ENCODE results near the gene BTG4.
A peak's percentile ranks its signal among the peaks of the same experiment; 100 is the strongest.

BTG4 gene

DNA sequence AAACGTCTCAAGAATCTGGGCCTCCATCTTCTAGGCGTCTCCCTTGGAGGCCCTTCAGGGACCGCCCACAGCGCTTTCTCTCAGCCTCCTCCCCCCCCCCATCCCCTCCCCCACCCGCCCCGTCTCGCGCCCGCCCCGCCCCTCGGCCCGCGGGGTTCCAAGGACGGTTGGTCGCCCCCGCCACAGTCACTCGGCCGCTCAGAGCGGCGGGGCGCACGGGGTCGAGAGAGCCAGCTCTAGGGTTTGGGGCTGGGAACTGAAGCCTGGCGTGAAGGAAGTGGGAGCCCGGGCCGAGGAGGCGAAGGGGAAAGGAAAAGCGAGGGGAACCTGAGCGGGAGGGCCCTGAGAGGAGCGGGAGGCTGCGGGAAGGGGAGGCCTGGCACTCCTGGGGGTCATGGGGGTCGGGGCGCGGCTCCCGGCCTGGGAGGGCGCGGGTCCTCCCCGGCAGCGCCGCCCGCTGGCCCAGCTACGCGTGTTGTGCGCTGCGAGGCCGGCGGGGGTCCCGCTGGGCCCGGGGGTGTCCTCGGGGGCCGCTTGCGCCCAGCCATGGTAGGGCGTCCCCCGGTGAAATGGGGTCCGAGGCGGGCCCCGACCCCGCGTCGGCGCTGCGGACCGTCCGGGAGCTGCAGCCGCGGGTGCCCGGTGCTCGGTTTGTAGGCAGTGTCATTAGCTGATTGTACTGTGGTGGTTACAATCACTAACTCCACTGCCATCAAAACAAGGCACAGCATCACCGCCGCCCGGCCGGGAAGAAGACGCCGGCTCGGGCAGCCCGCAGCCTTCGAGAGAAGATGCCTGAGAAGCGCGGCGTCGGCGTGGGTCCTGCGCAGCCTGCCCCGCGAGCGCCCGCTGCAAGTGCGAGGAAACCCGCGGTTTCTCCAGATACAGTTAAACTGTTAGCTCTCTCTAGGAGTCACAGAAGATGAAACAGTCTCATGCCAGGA is at the start of gene BTG4:
Gene BTG4 (minus strand): TSS at position 91 of the 944 bp plus-strand sequence. CDS start 13,610 bp downstream, outside the sequence.
- no peak for DNase-seq

GRCh38 chr11:111561791-111562325 is 49.7 kb upstream of the BTG4 start:
- no peak for DNase-seq

GRCh38 chr11:111561306-111561705 is 49.1 kb upstream of the BTG4 start:
- DNase-seq, result no peak

- DNase-seq, result no peak
These were observed 48.6 kb upstream of the BTG4 start for GRCh38 chr11:111560800-111561199.

- DNase-seq, result no peak
These were observed 47.7 kb upstream of the BTG4 start for GRCh38 chr11:111559800-111560464.

DNA sequence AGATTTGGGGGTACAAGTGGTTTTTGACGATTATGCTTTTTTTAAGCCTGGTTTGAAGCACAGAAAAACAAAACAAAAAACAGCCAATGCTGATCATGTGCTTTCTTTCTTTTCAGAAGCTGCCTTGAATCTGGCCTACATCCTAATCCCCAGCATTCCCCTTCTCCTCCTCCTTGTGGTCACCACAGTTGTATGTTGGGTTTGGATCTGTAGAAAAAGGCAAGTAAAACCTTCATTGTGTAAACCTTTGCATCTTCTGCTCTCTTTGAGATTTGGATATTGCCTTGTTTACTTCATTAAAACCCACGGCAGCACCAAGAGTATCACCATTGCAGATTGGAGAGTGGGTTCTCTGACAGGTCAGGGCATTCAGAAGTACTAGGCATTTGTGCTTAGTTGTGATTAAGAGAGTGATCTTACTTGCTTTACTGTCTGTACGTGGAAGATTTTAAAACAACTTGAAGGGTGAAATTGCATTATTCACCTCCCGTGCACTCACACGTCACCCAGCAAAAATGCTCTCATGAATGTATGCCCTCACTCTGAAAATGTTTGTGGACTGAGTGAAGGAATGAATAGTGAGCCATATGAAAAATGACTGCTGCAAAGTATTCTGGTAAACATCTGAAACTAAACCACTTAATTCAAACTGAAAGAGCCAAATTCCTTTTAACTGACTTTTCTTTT is 45.4 kb upstream of the BTG4 start:
- no peak for DNase-seq

DNA sequence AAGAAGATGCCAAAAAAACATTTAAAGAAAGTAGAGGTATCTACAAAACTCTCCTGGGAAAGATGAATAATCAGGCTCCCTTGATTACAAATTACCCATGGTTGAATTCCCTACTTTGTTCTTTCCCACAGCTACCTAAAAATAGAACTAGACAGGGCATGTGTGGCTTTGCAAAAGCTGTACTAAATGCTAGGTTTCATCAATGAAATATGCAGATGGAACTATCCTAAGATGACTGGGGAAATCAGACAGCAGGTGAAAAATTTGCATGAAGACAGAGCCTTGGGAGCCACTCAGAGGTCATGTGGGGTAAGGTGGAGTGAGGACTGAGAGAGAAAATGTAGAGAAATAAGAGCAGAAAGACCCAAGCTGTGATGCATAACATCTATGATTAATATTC is 43.1 kb upstream of the BTG4 start:
- DNase-seq, result no peak

DNA sequence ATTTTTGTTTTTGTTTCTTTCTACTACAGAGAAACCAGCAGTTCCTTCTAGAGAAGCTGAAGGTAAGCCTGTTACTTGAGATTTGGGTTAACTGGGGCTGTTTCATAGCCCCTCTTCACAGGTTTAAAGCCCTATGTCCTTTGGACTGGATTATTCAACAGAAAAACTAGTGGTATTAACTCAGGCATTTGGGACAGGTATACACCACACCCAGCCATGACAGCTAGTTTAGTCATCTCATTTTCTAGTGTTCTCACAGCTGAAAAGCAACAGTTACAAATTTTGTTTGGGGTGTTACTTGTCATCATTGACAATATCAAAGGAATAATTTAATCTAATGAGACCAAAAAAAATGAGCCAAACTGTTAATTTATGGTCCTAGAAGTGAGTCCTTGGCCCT is 42.3 kb upstream of the BTG4 start:
- DNase-seq, result no peak

DNA sequence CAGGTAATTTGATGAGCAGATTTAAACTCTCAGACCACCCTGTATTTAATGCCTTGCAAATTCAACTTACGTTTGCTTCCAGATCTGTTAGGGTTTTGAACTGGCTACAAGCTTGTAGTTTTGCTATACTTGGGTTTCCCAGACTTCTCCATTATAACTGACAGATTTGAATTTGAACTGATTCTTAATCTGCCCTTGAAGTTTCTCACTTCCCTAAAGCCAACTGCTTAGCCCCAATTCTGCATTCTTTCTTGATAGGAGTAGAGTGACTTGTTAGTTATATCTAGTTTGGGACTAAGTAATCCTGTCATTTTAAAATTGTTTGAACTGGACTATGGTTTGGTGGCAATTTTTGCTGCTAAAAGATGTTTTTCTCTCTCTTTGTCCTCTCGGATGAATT is 38.1 kb upstream of the BTG4 start:
- no peak for DNase-seq

GRCh38 chr11:111549869-111550203 is 37.6 kb upstream of the BTG4 start:
- DNase-seq, result no peak

DNA sequence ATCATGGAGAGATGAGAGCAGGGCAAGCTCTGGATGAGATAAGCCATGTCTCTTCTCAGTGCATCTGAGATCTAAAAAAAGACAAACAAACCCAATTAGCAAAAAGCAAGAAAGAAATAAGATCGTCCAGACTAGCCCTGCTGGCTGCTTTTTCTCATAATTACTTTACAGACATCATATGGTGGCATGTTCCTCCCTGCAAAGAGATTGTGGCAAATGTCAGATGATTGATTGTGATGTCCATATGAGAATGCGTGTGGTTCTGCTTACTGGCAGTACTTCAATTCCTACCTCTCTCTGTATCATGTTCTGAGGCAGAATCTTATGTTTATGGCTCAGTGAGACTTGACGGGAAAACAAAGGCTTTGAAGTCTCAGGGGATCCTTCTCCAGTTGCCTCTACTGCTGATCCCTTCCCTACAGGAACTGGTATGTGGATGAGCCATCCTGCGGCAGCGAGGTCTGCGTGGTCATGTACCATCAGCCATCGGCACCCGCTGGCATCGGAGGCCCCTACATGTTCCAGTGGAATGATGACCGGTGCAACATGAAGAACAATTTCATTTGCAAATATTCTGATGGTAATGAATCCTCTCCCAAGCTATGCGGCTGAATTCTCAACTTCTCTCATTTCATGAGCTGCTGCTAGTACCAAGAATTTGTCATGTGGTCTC is 37.1 kb upstream of the BTG4 start:
- DNase-seq, result no peak

GRCh38 chr11:111548525-111548924 is 36.3 kb upstream of the BTG4 start:
- no peak for DNase-seq

DNA sequence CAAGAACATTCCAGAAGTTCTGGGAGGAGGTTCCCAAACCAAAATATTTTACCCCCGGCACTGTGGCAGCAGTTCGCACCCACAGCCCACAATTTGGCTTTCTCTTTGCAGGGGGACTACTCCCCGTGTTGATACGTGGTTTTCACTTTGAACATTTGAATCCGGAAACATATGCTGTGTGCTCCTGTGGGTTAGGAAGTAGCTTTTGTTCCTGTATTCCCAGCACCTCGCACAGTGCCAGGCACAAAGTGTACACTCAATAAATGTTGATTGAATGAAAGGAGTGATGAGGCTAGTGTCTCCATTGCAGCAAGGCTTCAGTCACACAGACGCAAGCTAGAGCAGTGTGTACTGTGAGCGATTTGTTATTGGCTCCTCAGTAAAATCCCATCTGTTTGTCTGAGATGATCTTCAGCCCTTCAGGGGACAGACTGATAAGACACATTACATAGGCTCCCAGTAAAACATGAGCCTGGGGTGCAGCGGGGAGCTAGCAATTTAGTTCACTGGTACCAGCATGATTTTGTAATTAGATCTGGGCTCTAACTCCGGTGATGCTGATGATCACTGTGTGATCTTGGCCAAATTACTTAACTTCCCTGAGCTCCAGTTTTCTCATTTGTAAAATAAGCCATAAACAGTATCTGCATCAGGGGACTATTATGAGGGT is 30.6 kb upstream of the BTG4 start:
- no peak for DNase-seq

- DNase-seq, result no peak
These were observed 29.3 kb upstream of the BTG4 start for GRCh38 chr11:111541254-111542061.

GRCh38 chr11:111540937-111541253 is 28.7 kb upstream of the BTG4 start:
- no peak for DNase-seq

- peak; percentile 65 for DNase-seq
These were observed 28.1 kb upstream of the BTG4 start, which contains the start of gene LAYN for GRCh38 chr11:111540114-111540936. Gene LAYN (plus strand): TSS chr11:111540720. CDS start chr11:111540844, 124 bp downstream.

GRCh38 chr11:111539426-111540113 is 27.4 kb upstream of the BTG4 start:
- DNase-seq, result no peak

DNA sequence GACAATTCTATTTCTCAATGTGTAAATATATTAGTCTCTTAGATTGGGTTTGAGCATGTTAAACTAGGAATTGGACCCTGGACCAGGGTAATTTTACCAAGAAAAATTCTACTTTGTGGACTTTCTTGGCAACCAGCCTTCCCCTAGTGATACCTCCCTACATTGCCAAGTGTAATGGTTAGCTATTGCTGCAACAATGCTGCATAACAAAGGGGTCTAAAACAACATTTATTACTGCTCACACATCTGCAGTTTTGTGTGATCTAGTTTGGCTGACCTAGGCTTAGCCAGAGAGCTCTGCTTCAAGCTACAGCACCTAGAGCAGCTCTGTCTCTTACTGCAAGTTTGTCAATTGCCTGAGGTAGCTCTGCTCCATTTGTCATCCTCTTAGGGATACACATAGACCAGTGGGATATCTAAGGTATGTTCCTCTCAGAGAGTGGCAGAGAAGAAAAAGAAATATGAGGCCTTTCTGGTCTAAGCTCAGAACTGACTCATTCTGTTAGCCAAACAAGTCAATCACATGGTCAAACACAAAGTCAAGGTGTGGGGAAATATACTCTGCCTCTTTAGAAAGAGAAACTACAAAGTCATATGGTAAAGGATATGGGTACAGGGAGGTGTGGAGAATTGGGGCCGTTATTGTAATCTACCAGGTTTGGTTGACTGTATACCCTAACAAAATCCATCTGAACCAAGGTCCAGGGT is 26.4 kb upstream of the BTG4 start:
- DNase-seq, result no peak

- no peak for DNase-seq
These were observed 25.2 kb upstream of the BTG4 start for GRCh38 chr11:111537336-111537860.
